Stimulated activated naive B cell treated with anti-CD40 and anti-IgM and Interleukin-4, amounts not matched to agents 10 μg/mL and 1 μg/mL and 100 μg/mL, for 72 hours (primary cell): ENCODE data around the gene SENP2.

Source experiments
- ATAC-seq, 2 donors: fragments of 150-1000 bp; cut with Tn5 transposase; replicated peaks; 2 replicates each; pipeline ENCODE4 v1.10.0; 2021; ENCODE audit warnings: moderate library complexity in 1 of 2
- DNase-seq: peaks from one replicate; pipeline ENCODE4 v3.0.0; 2021
- H3K27ac Mint-ChIP-seq: one replicate; pipeline ENCODE4 v1.8.0; 2022; ENCODE audit warnings: mild to moderate bottlenecking, mixed read lengths
- H3K27me3 Mint-ChIP-seq, 2 donors: one replicate each; pipeline ENCODE4 v1.8.0; 2022; ENCODE audit warnings: mixed read lengths in 2 of 2
- H3K36me3 Mint-ChIP-seq, 2 donors: one replicate each; pipeline ENCODE4 v1.8.0; 2022; ENCODE audit warnings: mixed read lengths in 2 of 2, mild to moderate bottlenecking in 1 of 2
- H3K4me1 Mint-ChIP-seq, 2 donors: one replicate each; pipeline ENCODE4 v1.8.0; 2022; ENCODE audit warnings: mixed read lengths in 2 of 2, mild to moderate bottlenecking in 1 of 2
- H3K4me3 Mint-ChIP-seq, 2 donors: one replicate each; pipeline ENCODE4 v1.8.0; 2022; ENCODE audit warnings: mild to moderate bottlenecking in 2 of 2, mixed read lengths in 2 of 2, moderate library complexity in 1 of 2
- H3K9me3 Mint-ChIP-seq, 2 donors: one replicate each; pipeline ENCODE4 v1.8.0; 2022; ENCODE audit warnings: mixed read lengths in 2 of 2, mild to moderate bottlenecking in 1 of 2

The SENP2 gene

DNA sequence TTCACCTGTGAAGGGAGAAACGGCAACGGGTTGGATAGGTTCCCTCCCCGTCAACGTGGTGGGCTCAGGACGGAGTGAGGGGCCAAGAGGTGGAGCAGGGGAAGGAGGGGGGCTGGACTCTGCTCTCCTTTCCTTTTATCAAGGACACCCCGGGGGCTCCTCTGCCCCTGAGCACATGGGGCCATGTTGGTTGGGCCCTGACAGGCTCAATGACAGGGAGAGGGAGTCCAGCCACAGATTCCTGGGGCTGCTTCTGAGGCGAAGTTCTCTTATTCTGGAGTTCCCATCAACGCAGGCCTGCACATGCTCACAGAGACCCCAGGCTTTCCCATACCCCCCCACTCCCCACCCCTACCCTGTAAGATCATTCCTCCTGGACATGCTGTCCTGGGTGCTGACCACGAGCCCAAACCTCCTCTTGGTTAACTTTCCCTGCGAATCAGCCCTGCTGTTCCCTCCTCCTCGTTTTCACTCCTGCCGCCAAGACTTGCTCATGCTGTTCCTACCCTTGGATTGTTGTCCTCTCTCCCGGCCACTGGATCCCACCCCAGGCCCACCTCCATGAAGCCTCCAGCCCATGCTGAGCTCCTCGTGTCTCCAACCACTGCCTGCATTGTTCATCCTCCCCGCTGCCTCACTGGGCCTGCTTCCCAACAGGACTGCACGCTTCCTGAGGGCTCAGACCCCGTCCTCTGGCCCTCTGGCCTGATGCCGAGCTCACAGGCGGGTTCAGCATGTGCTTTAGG, 61.2 kb downstream of the SENP2 start:
- H3K4me3 Mint-ChIP-seq, result peak overlapping the region; percentile 18 to 25
- no peak for DNase-seq
- H3K27ac Mint-ChIP-seq, result no peak overlapping the region
- H3K9me3 Mint-ChIP-seq, result no peaks in the 10 kb centered on the region
- ATAC-seq, result no peak
- H3K27me3 Mint-ChIP-seq, result no peaks in the 10 kb centered on the region
- no peaks in the 10 kb centered on the region for H3K36me3 Mint-ChIP-seq
- peaks cover 14 to 18% of the 10 kb centered on the region in 2 donors for H3K4me1 Mint-ChIP-seq

- Mint-ChIP-seq H3K4me3 (no peak overlapping the region), H3K27me3 (no peaks in the 10 kb centered on the region), H3K9me3 (no peaks in the 10 kb centered on the region), H3K36me3 (no peaks in the 10 kb centered on the region), H3K4me1 (peaks cover 14 to 18% of the 10 kb centered on the region in 2 donors), H3K27ac (no peak overlapping the region)
- DNase-seq, result no peak
- ATAC-seq, result no peak
Observed at GRCh38 chr3:185647880-185648210, 61.8 kb downstream of the SENP2 start.

GRCh38 chr3:185648396-185648795, 62.3 kb downstream of the SENP2 start:
- H3K4me3 Mint-ChIP-seq, result no peak overlapping the region
- DNase-seq (no peak), ATAC-seq (no peak)
- H3K9me3 Mint-ChIP-seq, result no peaks in the 10 kb centered on the region
- H3K36me3 Mint-ChIP-seq, result no peaks in the 10 kb centered on the region
- H3K27ac Mint-ChIP-seq, result no peak overlapping the region
- H3K27me3 Mint-ChIP-seq, result no peaks in the 10 kb centered on the region
- peaks cover 14 to 18% of the 10 kb centered on the region in 2 donors for H3K4me1 Mint-ChIP-seq

GRCh38 chr3:185649414-185649813, 63.3 kb downstream of the SENP2 start:
- Mint-ChIP-seq H3K27ac (no peak overlapping the region), H3K36me3 (no peaks in the 10 kb centered on the region), H3K4me1 (peaks cover 14 to 18% of the 10 kb centered on the region in 2 donors), H3K9me3 (no peaks in the 10 kb centered on the region), H3K4me3 (no peak overlapping the region), H3K27me3 (no peaks in the 10 kb centered on the region)
- DNase-seq, result no peak
- ATAC-seq, result no peak

DNA sequence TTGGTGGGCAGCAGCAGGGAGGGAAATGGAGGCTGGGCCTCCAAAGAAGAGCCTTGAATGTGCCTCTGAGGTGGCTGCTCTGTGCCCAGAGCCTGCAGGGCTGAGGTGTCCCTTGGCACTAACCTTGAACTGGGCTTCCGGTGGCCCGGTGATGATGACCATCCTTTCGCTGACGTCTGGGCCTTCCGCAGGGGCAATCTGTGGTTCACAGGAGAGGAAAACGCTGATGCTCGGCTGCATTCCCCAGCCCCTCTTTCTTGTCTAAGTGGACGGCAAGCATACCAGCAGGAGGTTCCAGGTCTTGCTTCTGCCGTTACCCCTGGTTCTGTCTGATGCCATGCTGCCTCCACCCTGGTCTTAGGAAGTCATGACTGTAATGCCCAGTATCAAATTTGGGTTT, 65.9 kb downstream of the SENP2 start:
- Mint-ChIP-seq H3K4me3 (no peak overlapping the region), H3K27ac (no peak overlapping the region), H3K9me3 (no peaks in the 10 kb centered on the region), H3K36me3 (no peaks in the 10 kb centered on the region), H3K4me1 (peaks cover 4 to 8% of the 10 kb centered on the region in 2 donors), H3K27me3 (no peaks in the 10 kb centered on the region)
- DNase-seq (no peak), ATAC-seq (no peak)

DNA sequence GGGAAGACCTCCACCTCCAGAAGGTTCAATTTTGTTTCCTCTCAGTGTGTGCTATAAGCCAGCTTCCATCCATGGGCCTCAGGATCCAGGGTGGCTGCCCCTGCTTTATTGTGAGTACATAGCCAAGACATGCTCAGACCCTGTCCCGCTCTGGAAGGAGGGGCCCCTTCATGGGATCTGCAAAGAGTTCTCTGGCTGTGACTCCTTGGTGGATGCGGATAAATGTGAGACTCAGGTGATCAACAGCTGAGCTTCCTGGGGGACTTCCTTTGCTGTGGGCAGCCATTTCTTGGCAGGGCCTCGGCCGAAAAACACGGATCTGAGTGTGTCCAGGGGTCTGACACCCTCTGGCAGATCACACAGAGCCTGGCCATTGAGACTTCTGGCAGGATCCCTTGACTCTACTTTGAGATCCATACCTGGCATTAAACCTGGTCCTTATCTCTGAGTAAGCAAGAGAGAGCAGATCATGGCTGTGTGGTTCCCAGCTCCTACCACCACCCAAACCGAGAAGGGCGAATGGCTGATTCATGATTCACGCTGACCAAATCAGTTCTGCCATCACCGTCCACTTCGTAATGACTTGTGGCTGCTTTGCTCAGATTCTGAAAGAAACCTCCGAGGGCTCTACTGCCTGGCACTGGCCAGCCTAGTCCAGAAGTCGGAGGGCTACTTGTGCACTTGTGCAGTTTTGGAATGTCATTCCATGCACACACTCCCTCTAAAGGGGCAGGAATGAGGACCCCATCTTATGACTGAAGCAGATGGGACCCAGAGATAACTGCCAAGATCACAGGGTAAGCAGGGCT, 68.1 kb downstream of the SENP2 start:
- Mint-ChIP-seq H3K27me3 (no peaks in the 10 kb centered on the region), H3K36me3 (no peaks in the 10 kb centered on the region), H3K9me3 (no peaks in the 10 kb centered on the region), H3K4me1 (no peaks in the 10 kb centered on the region), H3K27ac (no peak overlapping the region), H3K4me3 (no peak overlapping the region)
- DNase-seq (no peak), ATAC-seq (no peak)

- ATAC-seq, result no peak
- H3K27me3 Mint-ChIP-seq, result no peaks in the 10 kb centered on the region
Observed at GRCh38 chr3:185654758-185655145, 68.7 kb downstream of the SENP2 start.

GRCh38 chr3:185655426-185656320, 69.6 kb downstream of the SENP2 start:
- H3K9me3 Mint-ChIP-seq, result no peaks in the 10 kb centered on the region
- DNase-seq (no peak), ATAC-seq (no peak)
- peaks cover 0 to 6% of the 10 kb centered on the region in 2 donors for H3K4me1 Mint-ChIP-seq
- H3K4me3 Mint-ChIP-seq, result no peak overlapping the region
- H3K36me3 Mint-ChIP-seq, result no peaks in the 10 kb centered on the region
- H3K27me3 Mint-ChIP-seq, result no peaks in the 10 kb centered on the region
- no peak overlapping the region for H3K27ac Mint-ChIP-seq

More at GRCh38 chr3:185654758-185655145, 68.7 kb downstream of the SENP2 start:
- H3K9me3 Mint-ChIP-seq, result no peaks in the 10 kb centered on the region
- no peak for DNase-seq
- no peak overlapping the region for H3K4me3 Mint-ChIP-seq
- H3K36me3 Mint-ChIP-seq, result no peaks in the 10 kb centered on the region
- H3K4me1 Mint-ChIP-seq, result no peaks in the 10 kb centered on the region
- no peak overlapping the region for H3K27ac Mint-ChIP-seq

DNA sequence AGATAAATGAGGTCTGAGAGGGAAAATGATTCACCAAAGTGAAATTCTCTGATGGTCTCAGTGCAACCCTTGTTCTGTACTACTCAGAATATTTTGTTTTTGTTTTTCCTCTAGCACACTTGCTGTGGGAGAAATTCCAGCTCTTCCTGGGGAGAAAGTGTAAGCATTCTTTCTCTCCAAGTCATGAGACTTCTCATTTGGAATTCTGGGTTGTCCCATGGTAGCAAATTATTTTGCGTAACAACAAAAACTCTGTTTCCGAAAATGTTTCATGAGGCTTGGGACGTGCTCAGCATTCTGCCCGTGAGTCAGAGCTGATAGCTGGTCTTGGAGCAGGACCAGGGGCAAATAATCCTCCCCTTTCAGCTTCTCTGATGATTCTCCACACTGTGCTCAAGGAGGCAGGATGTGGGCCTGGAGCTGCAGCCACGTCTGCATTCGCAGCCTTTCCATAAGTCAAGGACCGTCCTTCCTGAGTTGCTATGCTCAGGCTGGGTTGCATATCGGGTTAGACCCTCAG, 70.3 kb downstream of the SENP2 start:
- DNase-seq (no peak), ATAC-seq (no peak)
- Mint-ChIP-seq H3K4me3 (no peak overlapping the region), H3K27me3 (no peaks in the 10 kb centered on the region), H3K36me3 (no peaks in the 10 kb centered on the region), H3K27ac (no peak overlapping the region), H3K9me3 (no peaks in the 10 kb centered on the region), H3K4me1 (peaks cover 0 to 6% of the 10 kb centered on the region in 2 donors)

DNA sequence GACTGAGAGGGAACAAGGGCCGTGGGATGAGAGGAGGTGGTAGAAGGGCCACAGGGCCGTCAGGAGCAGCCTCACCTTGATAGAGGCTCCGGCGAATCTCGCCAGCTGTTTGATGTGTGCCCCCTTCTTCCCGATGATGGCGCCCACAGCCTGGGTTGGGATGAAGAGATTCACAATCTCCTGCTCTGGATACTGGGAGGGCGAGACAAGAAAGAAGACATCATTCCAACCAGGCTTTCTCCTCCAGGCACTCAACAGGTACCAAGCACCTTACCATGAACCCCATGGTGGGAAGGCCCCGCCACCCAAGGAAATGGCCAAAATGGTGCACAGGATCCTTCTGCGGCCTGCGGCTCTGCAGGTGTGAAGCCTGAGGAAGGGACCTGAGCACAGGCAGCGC, 71.1 kb downstream of the SENP2 start:
- H3K27ac Mint-ChIP-seq, result no peak overlapping the region
- no peak for ATAC-seq
- no peaks in the 10 kb centered on the region for H3K36me3 Mint-ChIP-seq
- no peaks in the 10 kb centered on the region for H3K27me3 Mint-ChIP-seq
- H3K4me1 Mint-ChIP-seq, result peaks cover 0 to 6% of the 10 kb centered on the region in 2 donors
- no peaks in the 10 kb centered on the region for H3K9me3 Mint-ChIP-seq
- no peak overlapping the region for H3K4me3 Mint-ChIP-seq
- DNase-seq, result no peak

- H3K27ac Mint-ChIP-seq, result no peak overlapping the region
- peaks cover 0 to 6% of the 10 kb centered on the region in 2 donors for H3K4me1 Mint-ChIP-seq
- no peaks in the 10 kb centered on the region for H3K36me3 Mint-ChIP-seq
- ATAC-seq (no peak), DNase-seq (no peak)
- H3K4me3 Mint-ChIP-seq, result no peak overlapping the region
- H3K9me3 Mint-ChIP-seq, result no peaks in the 10 kb centered on the region
- H3K27me3 Mint-ChIP-seq, result no peaks in the 10 kb centered on the region
Observed at GRCh38 chr3:185657691-185658503, 71.8 kb downstream of the SENP2 start.

DNA sequence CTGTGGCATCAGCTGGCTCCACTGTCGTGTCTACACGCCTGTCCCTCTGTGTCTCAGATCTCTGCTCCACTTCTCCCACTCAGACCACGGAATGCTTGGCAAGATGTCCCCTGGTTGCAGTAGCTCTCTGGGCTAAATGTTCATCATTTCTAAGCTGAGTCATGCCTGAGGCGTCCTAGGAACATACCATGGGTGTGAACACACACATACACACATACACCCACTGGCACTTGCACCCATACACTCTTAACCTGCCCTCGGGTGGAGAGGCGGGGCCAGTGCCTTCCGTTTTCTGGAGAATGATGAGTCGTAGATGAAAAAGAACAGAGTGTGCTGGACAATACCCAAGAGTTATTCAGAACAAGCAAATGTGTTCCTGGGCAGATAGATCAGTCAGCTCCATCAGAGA, 72.4 kb downstream of the SENP2 start:
- no peaks in the 10 kb centered on the region for H3K27me3 Mint-ChIP-seq
- no peak overlapping the region for H3K4me3 Mint-ChIP-seq
- DNase-seq (no peak), ATAC-seq (no peak)
- no peaks in the 10 kb centered on the region for H3K9me3 Mint-ChIP-seq
- no peaks in the 10 kb centered on the region for H3K36me3 Mint-ChIP-seq
- no peak overlapping the region for H3K27ac Mint-ChIP-seq
- H3K4me1 Mint-ChIP-seq, result peaks cover 0 to 6% of the 10 kb centered on the region in 2 donors

DNA sequence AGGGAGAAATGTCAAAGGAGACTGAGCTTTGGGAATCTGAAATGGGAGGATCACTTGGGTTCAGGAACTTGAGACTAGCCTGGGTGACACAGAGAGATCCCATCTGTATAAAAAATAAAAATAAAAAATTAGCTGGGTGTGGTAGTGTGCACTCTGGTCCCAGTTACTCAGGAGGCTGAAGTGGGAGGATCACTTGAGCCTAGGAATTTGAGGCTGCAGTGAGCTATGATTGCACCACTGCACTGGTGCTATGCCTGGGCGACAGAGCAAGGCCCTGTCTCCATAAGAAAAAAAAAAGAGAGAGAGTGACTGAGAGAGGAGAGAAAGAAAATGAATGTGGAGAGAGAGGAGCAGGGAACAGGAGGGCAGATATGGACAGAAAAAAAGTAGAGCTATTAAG, 72.8 kb downstream of the SENP2 start:
- no peaks in the 10 kb centered on the region for H3K36me3 Mint-ChIP-seq
- no peaks in the 10 kb centered on the region for H3K27me3 Mint-ChIP-seq
- H3K4me3 Mint-ChIP-seq, result no peak overlapping the region
- ATAC-seq, result no peak
- H3K4me1 Mint-ChIP-seq, result peaks cover 0 to 6% of the 10 kb centered on the region in 2 donors
- H3K9me3 Mint-ChIP-seq, result no peaks in the 10 kb centered on the region
- DNase-seq, result no peak
- no peak overlapping the region for H3K27ac Mint-ChIP-seq
